Neuronal stem cell (in vitro differentiated cells): Measurements from ENCODE around the gene TGFB2.

Experiments used
- DNase-seq: peaks from one replicate; pipeline ENCODE4 v3.0.0-alpha.2; 2013; ENCODE audit warnings: low spot score
- H2AFZ ChIP-seq: one replicate; pipeline ENCODE4 v1.6.1; 2013; ENCODE audit warnings: mild to moderate bottlenecking, low read length, inconsistent platforms
- H2AK5ac ChIP-seq: 2 replicates; pipeline ENCODE4 v1.6.1; 2013; ENCODE audit warnings: low read depth, mild to moderate bottlenecking, inconsistent platforms, low read length, moderate library complexity, mixed read lengths
- H2BK120ac ChIP-seq: 2 replicates; pipeline ENCODE4 v1.6.1; 2013; ENCODE audit warnings: low read depth, mild to moderate bottlenecking, inconsistent platforms, low read length, moderate library complexity, mixed read lengths
- H2BK12ac ChIP-seq: one replicate; pipeline ENCODE4 v1.6.1; 2013; ENCODE audit warnings: low read length, inconsistent platforms
- H2BK15ac ChIP-seq: 2 replicates; pipeline ENCODE4 v1.6.1; 2013; ENCODE audit warnings: mild to moderate bottlenecking, low read length, inconsistent platforms, mixed read lengths
- H2BK5ac ChIP-seq: one replicate; pipeline ENCODE4 v1.6.1; 2013; ENCODE audit warnings: inconsistent platforms, mild to moderate bottlenecking, low read length, moderate library complexity
- H3K14ac ChIP-seq: one replicate; pipeline ENCODE4 v1.6.1; 2013; ENCODE audit warnings: low read length, inconsistent platforms
- H3K18ac ChIP-seq: 2 replicates; pipeline ENCODE4 v1.6.1; 2013; ENCODE audit warnings: low read length, inconsistent platforms
- H3K23ac ChIP-seq: 2 replicates; pipeline ENCODE4 v1.6.1; 2013; ENCODE audit warnings: low read depth, mild to moderate bottlenecking, mixed read lengths, low read length, inconsistent platforms; ENCODE audit not compliant: poor library complexity
- H3K27ac ChIP-seq: replicated peaks from 3 replicates; pipeline ENCODE4 v1.5.1; 2013; ENCODE audit warnings: low read length, inconsistent platforms
- H3K27me3 ChIP-seq, 3 experiments: 2 replicates each; pipeline ENCODE4 v1.6.1; 2013; ENCODE audit warnings: low read length in 3 of 3, mild to moderate bottlenecking in 2 of 3, inconsistent platforms in 1 of 3, low read depth in 1 of 3, mixed read lengths in 1 of 3, moderate library complexity in 1 of 3; ENCODE audit not compliant: control insufficient read depth in 3 of 3, insufficient read depth in 3 of 3
- H3K36me3 ChIP-seq, 2 donors: replicated peaks in 1 of 2; 2 replicates each; pipeline ENCODE4 v1.6.1; 2013; ENCODE audit warnings: low read length in 2 of 2; ENCODE audit not compliant: control insufficient read depth in 2 of 2, insufficient read depth in 2 of 2
- H3K4ac ChIP-seq: 2 replicates; pipeline ENCODE4 v1.6.1; 2013; ENCODE audit warnings: inconsistent platforms, mild to moderate bottlenecking, low read length, moderate library complexity
- H3K4me1 ChIP-seq, 2 donors: 1 replicate in 1 of 2; 2 replicates in 1 of 2; pipeline ENCODE4 v1.6.1; 2013; ENCODE audit warnings: low read length in 2 of 2, low read depth in 1 of 2; ENCODE audit not compliant: control insufficient read depth in 2 of 2, insufficient read depth in 1 of 2
- H3K4me2 ChIP-seq: one replicate; pipeline ENCODE4 v1.6.1; 2013; ENCODE audit warnings: mild to moderate bottlenecking, low read length, inconsistent platforms; ENCODE audit not compliant: insufficient read depth, poor library complexity, severe bottlenecking
- H3K4me3 ChIP-seq, 2 donors: 2 replicates each; pipeline ENCODE4 v1.5.1; 2013; ENCODE audit warnings: low read length in 2 of 2, mild to moderate bottlenecking in 2 of 2, inconsistent platforms in 1 of 2, moderate library complexity in 1 of 2
- H3K79me1 ChIP-seq: one replicate; pipeline ENCODE4 v1.6.1; 2013; ENCODE audit warnings: low read depth, mild to moderate bottlenecking, inconsistent platforms, low read length, moderate library complexity
- H3K9ac ChIP-seq: one replicate; pipeline ENCODE4 v1.6.1; 2013; ENCODE audit warnings: mild to moderate bottlenecking, low read depth, low read length, inconsistent platforms; ENCODE audit not compliant: poor library complexity
- H3K9me3 ChIP-seq, 2 donors: replicated peaks in 1 of 2; 2 replicates each; pipeline versions ENCODE3 to v1.6.1; 2013; ENCODE audit warnings: low read length in 2 of 2, mild to moderate bottlenecking in 2 of 2, inconsistent platforms in 1 of 2, low read depth in 1 of 2, mixed read lengths in 1 of 2, moderate library complexity in 1 of 2; ENCODE audit not compliant: control insufficient read depth in 2 of 2, insufficient read depth in 1 of 2
- H4K8ac ChIP-seq: one replicate; pipeline ENCODE4 v1.6.1; 2013; ENCODE audit warnings: low read depth, mild to moderate bottlenecking, inconsistent platforms, low read length, moderate library complexity
- H4K91ac ChIP-seq: one replicate; pipeline ENCODE4 v1.6.1; 2013; ENCODE audit warnings: low read length, low read depth, mild to moderate bottlenecking, inconsistent platforms; ENCODE audit not compliant: poor library complexity
- WGBS, 2 donors: extraction: QIAGEN DNeasy Blood & Tissue Kit; methylation state at CpG; one replicate each; pipeline ENCODE4 v1.1.7; 2013; ENCODE audit warnings: missing lambda C conversion rate in 2 of 2, mixed read lengths in 1 of 2; ENCODE audit not compliant: insufficient read length in 2 of 2, insufficient replicate concordance in 1 of 2; ENCODE audit errors: extremely low coverage in 2 of 2; 5-methylcytosine and 5-hydroxymethylcytosine counted together

The TGFB2 gene

GRCh38 chr1:218390618-218391017, 45.5 kb downstream of the TGFB2 start:
- Histone ChIP-seq H2BK120ac (no peak overlapping the region), H3K4me1 (no peaks in the 10 kb centered on the region), H3K23ac (no peak overlapping the region), H2BK15ac (no peak overlapping the region), H3K4me2 (no peak overlapping the region), H3K36me3 (no peaks in the 10 kb centered on the region), H4K91ac (no peak overlapping the region), H2AFZ (no peak overlapping the region), H3K4me3 (no peak overlapping the region), H3K9ac (no peak overlapping the region), H3K27ac (no peak overlapping the region), H3K9me3 (no peaks in the 10 kb centered on the region), H3K27me3 (no peaks in the 10 kb centered on the region), H2BK5ac (no peak overlapping the region), H2BK12ac (no peak overlapping the region), H3K79me1 (no peaks in the 10 kb centered on the region), H4K8ac (no peak overlapping the region), H3K14ac (no peak overlapping the region), H3K18ac (no peak overlapping the region), H3K4ac (no peak overlapping the region), H2AK5ac (no peak overlapping the region)
- WGBS, 2 donors, result no CpG with 5 or more reads among the region's 3 CpGs
- no peak for DNase-seq

GRCh38 chr1:218392780-218393179, 47.6 kb downstream of the TGFB2 start:
- Histone ChIP-seq H3K14ac (no peak overlapping the region), H3K27me3 (no peaks in the 10 kb centered on the region), H2AK5ac (no peak overlapping the region), H3K36me3 (no peaks in the 10 kb centered on the region), H3K18ac (no peak overlapping the region), H2BK15ac (no peak overlapping the region), H3K4me3 (no peak overlapping the region), H3K4ac (no peak overlapping the region), H2BK5ac (no peak overlapping the region), H3K23ac (no peak overlapping the region), H2BK120ac (no peak overlapping the region), H3K4me1 (no peaks in the 10 kb centered on the region), H3K4me2 (no peak overlapping the region), H2BK12ac (no peak overlapping the region), H3K9me3 (no peaks in the 10 kb centered on the region), H3K9ac (no peak overlapping the region), H2AFZ (no peak overlapping the region), H4K8ac (no peak overlapping the region), H4K91ac (no peak overlapping the region), H3K27ac (no peak overlapping the region), H3K79me1 (no peaks in the 10 kb centered on the region)
- no peak for DNase-seq
- no CpG with 5 or more reads among the region's 4 CpGs for whole genome bisulfite sequencing, 2 donors

- no peak overlapping the region for H2BK120ac ChIP-seq
Measured at GRCh38 chr1:218394416-218394815, 49.3 kb downstream of the TGFB2 start.

GRCh38 chr1:218394989-218395388, 49.9 kb downstream of the TGFB2 start:
- Histone ChIP-seq H2AFZ (no peak overlapping the region), H3K9me3 (no peaks in the 10 kb centered on the region), H3K27me3 (no peaks in the 10 kb centered on the region), H3K4me3 (no peak overlapping the region), H3K4ac (no peak overlapping the region), H3K79me1 (no peaks in the 10 kb centered on the region), H3K23ac (no peak overlapping the region), H3K4me1 (no peaks in the 10 kb centered on the region), H4K8ac (no peak overlapping the region), H3K14ac (no peak overlapping the region), H4K91ac (no peak overlapping the region), H3K36me3 (no peaks in the 10 kb centered on the region), H2BK5ac (no peak overlapping the region), H2BK120ac (no peak overlapping the region), H3K27ac (no peak overlapping the region), H2BK15ac (no peak overlapping the region), H2BK12ac (no peak overlapping the region), H2AK5ac (no peak overlapping the region), H3K9ac (no peak overlapping the region), H3K4me2 (no peak overlapping the region), H3K18ac (no peak overlapping the region)
- no peak for DNase-seq
- no CpG with 5 or more reads among the region's 2 CpGs for WGBS, 2 donors

More at GRCh38 chr1:218394416-218394815, 49.3 kb downstream of the TGFB2 start:
- H3K4ac ChIP-seq, result no peak overlapping the region
- no peak overlapping the region for H3K4me3 ChIP-seq
- no peak overlapping the region for H2BK12ac ChIP-seq
- no peak overlapping the region for H2BK15ac ChIP-seq
- no CpG with 5 or more reads among the region's 11 CpGs for WGBS, 2 donors
- H4K91ac ChIP-seq, result no peak overlapping the region
- H3K9ac ChIP-seq, result no peak overlapping the region
- H2BK5ac ChIP-seq, result no peak overlapping the region
- no peak overlapping the region for H4K8ac ChIP-seq
- no peaks in the 10 kb centered on the region for H3K27me3 ChIP-seq
- H3K23ac ChIP-seq, result no peak overlapping the region
- H2AFZ ChIP-seq, result no peak overlapping the region
- H3K9me3 ChIP-seq, result no peaks in the 10 kb centered on the region
- H2AK5ac ChIP-seq, result no peak overlapping the region
- no peak overlapping the region for H3K18ac ChIP-seq
- no peak overlapping the region for H3K4me2 ChIP-seq
- no peak overlapping the region for H3K14ac ChIP-seq
- H3K4me1 ChIP-seq, result no peaks in the 10 kb centered on the region
- H3K27ac ChIP-seq, result no peak overlapping the region
- no peaks in the 10 kb centered on the region for H3K79me1 ChIP-seq
- no peaks in the 10 kb centered on the region for H3K36me3 ChIP-seq
- no peak for DNase-seq
